Kidney glomerular epithelial cell (primary cell): ENCODE data around the gene JMJD1C.
"Not testable (repeated sequence)": the region's sequence is repeated elsewhere in the genome, so short reads cannot be mapped to it uniquely, and the experiment has no call there.

Experiments used
- DNase-seq: peaks from one replicate; lab custom pipeline; 2025; lab: John Stamatoyannopoulos, UW

JMJD1C gene

GRCh38 chr10:63297941-63298340 lies 167.8 kb downstream of the JMJD1C start:
- no peak for DNase-seq

- no peak for DNase-seq
These were observed 171.0 kb downstream of the JMJD1C start for GRCh38 chr10:63294781-63295180.

GRCh38 chr10:63292847-63293246 lies 172.9 kb downstream of the JMJD1C start:
- DNase-seq: not testable (repeated sequence)

GRCh38 chr10:63288170-63288569 lies 177.6 kb downstream of the JMJD1C start:
- no peak for DNase-seq

- DNase-seq: no peak
These were observed 179.0 kb downstream of the JMJD1C start for GRCh38 chr10:63286754-63287264.

GRCh38 chr10:63286340-63286739 lies 179.4 kb downstream of the JMJD1C start:
- DNase-seq: peak; percentile 33

- not testable (repeated sequence) for DNase-seq
These were observed 181.9 kb downstream of the JMJD1C start for GRCh38 chr10:63283901-63284300.

DNA sequence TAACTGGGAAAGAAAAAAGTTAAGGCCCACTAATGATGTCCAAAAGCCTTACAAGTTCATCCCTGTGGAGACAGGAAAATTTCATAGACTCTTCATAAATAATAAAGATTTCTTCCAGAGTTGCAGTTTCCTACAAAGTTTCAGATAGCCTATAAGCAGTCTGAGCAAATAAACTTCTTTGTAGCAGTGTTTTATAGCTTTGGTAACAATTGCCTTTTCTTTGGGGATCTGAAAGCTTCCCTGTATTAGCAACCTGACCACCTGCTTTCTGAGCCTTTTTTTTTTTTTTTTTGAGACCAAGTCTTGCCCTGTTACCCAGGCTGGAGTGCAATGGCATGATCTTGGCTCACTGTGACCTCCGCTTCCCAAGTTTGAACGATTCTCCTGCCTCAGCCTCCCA lies 182.7 kb downstream of the JMJD1C start:
- no peak for DNase-seq

DNA sequence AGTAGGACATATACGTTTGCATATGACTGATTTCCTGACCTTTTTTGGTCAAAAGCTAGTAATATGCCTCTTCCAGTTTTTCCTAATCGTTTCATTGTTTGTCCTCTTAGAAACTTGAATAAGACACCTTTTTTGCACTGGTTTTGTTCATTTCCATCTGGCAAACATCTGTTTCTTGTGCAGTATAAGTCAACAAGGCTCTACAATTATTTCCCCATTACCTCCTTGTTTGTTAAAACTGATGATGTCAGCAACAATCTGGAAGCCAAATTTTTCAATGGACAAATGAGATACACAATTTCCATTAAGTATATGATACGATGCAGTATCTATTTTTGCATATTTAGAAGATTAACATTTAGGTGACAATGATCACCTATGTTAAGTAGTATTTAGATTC lies 183.8 kb downstream of the JMJD1C start:
- no peak for DNase-seq

DNA sequence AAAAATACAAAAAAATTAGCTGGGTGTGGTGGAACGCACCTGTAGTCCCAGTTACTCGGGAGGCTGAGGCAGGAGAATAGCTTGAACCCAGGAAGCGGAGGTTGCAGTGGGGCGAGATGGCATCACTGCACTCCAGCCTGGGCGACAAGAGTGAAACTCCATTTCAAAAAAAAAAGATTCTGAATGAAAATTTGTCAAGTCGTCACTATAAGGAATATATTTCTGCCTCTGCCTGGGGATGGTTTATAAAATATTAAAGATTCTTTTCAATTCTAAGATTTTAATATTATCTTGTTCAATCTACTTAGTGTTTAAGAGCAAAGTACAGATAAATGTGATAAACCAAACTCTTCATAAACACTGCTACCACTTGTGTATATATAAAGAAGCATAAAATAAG lies 185.4 kb downstream of the JMJD1C start:
- no peak for DNase-seq

GRCh38 chr10:63275094-63275493 lies 190.7 kb downstream of the JMJD1C start:
- DNase-seq: no peak

GRCh38 chr10:63273577-63273976 lies 192.2 kb downstream of the JMJD1C start:
- DNase-seq: peak; percentile 16

GRCh38 chr10:63268798-63269503 lies 196.8 kb downstream of the JMJD1C start:
- DNase-seq: peak; percentile 96

DNA sequence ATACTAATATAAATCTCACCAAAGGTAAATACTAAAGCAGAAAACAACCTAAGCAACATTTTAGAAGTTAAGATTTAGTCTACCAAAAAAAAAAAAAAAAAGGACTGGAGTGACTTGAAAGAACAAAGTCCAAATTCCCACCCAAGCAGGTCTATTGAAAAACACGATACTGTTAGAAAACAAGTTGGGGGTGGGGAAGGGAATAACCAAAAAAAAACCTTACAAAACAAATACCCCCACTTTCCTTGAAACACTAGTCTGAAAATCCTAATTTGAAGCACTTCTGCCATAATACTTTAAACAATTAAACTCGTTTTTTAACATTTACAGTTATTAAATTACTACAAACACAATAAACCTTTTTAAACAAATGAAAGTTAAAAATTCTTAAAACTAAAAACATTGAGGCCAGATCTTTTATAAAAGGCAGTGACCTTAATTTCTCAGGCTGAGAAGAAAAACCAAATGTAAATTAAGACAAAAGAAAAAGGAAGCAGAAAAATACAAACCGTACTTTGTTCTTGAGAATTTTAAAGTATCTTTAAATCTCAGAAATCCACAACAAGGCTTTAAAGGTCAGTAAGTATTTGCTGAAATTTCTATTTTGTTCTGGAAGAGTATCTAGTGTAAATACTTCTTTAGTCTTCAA lies 197.5 kb downstream of the JMJD1C start:
- DNase-seq: peak; percentile 39

- peak; percentile 75 for DNase-seq
These were observed 198.2 kb downstream of the JMJD1C start for GRCh38 chr10:63267414-63268148.

DNA sequence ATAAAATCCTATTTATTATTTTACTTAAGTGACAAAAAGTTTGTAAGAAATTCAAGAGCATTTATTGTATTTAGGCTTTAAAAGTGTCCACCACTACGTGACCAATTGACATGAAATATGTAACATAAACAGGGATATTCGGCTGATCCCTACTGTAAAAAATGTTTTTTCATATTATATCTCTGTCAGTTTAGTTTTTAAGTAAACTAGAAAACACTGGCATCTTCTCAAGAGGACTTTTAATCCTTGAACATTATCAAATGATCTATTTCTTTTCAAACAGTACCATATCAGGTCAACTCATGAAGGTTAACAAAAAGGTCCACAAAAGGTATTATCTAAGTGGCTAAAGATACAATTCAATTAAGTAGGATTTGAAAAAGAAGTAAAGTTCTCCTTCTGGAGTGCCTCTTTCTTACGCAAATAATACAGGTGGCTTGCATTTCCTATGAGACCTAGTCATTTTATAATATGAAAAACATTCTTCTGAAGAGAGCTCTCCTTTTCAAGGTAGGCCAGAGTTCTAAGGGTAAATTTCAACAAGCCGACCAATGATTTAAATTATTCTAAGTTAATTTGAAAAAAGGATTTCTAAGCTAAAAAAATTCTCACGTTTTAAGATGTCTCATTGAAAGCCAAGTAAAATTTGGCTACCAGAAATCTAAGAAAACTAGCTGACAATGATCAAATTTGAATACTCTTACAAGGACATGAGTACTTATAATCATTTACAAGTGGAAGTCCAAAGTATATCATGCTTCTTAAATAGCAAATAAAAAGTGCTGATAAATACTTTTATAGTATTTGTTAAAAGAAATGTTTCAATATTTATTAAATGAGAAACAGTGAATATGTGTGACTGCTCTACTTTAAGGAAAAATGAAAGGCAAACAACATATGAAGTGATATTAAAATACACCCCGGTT lies 199.1 kb downstream of the JMJD1C start:
- DNase-seq: peak; percentile 75

DNA sequence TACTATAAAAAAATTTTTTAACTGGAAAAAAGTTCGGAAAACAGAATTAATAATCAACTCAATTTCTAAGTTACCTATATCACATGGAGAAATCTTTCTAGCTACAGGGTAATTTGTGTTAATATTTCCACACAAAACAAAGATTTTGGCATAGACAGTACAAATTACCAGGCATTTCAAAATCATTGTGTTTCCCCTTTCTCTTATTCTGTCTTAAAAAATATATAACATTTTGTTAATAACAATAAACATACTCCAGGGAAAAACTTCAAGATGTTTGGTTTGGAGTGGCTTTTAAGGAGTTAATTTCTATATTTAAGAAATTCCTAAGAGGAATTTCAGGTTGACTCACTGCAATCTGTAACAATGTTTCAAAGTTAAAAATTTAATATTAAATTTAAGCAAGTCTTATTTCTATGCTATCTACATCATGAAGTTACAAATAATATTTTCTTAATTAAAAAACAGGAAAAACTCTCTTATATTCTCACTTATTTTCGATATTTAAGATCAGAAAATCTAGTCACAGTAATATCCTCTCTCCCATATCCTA lies 200.0 kb downstream of the JMJD1C start:
- no peak for DNase-seq

DNA sequence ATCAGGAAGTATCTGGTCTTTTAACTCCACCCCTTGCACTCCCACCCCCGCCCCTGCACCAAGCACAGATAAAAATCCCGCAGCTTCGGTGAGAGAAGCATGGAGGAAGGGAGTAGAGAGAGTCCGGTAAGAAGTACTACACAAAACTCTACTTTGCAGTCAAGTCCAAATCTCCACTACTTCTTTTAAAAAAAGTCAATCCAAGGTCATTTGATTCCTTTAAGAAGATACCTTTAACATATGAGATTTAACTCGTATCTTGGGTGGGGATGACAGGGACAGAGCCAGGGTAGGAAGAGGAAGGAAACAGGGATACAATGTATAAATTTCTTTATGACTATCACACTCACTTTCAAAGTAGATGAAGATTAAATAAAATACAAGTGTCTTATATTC lies 200.6 kb downstream of the JMJD1C start:
- DNase-seq: peak; percentile 42

GRCh38 chr10:63264617-63265221 lies 201.1 kb downstream of the JMJD1C start:
- no peak for DNase-seq

GRCh38 chr10:63262430-63263073 lies 203.2 kb downstream of the JMJD1C start:
- no peak for DNase-seq
